ENCODE data around the gene CXCR4.

The CXCR4 gene

GRCh38 chr2:136069773-136070172 lies 48.2 kb downstream of the CXCR4 start:
- no peak for DNase-seq

- no peak for DNase-seq
Measured at GRCh38 chr2:136068581-136069227, 49.2 kb downstream of the CXCR4 start.

GRCh38 chr2:136067897-136068580 lies 49.9 kb downstream of the CXCR4 start:
- DNase-seq = no peak

- no peak for DNase-seq
Measured at GRCh38 chr2:136067459-136067858, 50.5 kb downstream of the CXCR4 start.

- DNase-seq = no peak
Measured at GRCh38 chr2:136065907-136066306, 52.0 kb downstream of the CXCR4 start.

GRCh38 chr2:136065384-136065783 lies 52.6 kb downstream of the CXCR4 start:
- no peak for DNase-seq
